ENCODE data around the gene GALNT17.

Gene GALNT17

DNA sequence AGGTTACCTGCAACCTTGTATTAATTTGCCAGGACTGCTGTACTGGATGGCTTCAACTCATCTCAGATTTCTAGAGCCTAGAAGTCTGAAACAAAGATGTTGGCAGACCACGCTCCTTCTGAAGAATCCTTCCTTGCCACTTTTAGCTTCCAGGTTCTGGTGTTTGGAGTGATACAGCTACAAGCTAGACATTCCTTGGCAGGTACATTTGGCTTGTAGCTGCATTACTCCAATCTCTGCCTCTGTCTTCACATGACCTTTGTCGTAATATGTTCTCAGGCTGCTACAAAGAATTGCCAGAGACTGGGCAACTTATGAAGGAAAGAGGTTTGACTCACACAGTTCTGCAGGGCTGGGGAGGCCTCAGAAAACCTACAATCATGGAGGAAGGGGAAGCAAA, 146.3 kb downstream of the GALNT17 start:
- Histone ChIP-seq H3K79me2 (ENCODE audit: insufficient read depth, low read length) (no peaks in the 10 kb centered on the region), H2AFZ (ENCODE audit: low read length) (no peak overlapping the region), H3K4me3 (ENCODE audit: low read length, poor library complexity, severe bottlenecking) (no peak overlapping the region), H3K9me3 (ENCODE audit: insufficient read depth, low read depth, low read length) (peaks cover 4% of the 10 kb centered on the region; the same call in 1 of the 2 replicates), H3F3A (ENCODE audit: low read depth) (no peaks in the 10 kb centered on the region), H4K20me1 (ENCODE audit: insufficient read depth, low read length, poor library complexity, severe bottlenecking) (no peaks in the 10 kb centered on the region), H3K9ac (ENCODE audit: low read depth, low read length, poor library complexity, severe bottlenecking) (no peak overlapping the region), H3K9me2 (replicated peaks; ENCODE audit: low read depth, low read length) (no peaks in the 10 kb centered on the region), H3K36me3 (ENCODE audit: insufficient read depth, low read length) (no peaks in the 10 kb centered on the region), H3K4me1 (ENCODE audit: insufficient read depth, low read length, poor library complexity, severe bottlenecking) (no peaks in the 10 kb centered on the region), H3K27me3 (ENCODE audit: insufficient read depth, low read length, poor library complexity, severe bottlenecking) (no peaks in the 10 kb centered on the region), H3K4me2 (ENCODE audit: low read depth, low read length, poor library complexity, severe bottlenecking) (no peak overlapping the region)
- no peak for TF ChIP-seq EZH2phosphoT487 (IDR thresholded peaks at IDR 0.05; ENCODE audit: borderline replicate concordance)
- TF ChIP-seq, protein P1, sequence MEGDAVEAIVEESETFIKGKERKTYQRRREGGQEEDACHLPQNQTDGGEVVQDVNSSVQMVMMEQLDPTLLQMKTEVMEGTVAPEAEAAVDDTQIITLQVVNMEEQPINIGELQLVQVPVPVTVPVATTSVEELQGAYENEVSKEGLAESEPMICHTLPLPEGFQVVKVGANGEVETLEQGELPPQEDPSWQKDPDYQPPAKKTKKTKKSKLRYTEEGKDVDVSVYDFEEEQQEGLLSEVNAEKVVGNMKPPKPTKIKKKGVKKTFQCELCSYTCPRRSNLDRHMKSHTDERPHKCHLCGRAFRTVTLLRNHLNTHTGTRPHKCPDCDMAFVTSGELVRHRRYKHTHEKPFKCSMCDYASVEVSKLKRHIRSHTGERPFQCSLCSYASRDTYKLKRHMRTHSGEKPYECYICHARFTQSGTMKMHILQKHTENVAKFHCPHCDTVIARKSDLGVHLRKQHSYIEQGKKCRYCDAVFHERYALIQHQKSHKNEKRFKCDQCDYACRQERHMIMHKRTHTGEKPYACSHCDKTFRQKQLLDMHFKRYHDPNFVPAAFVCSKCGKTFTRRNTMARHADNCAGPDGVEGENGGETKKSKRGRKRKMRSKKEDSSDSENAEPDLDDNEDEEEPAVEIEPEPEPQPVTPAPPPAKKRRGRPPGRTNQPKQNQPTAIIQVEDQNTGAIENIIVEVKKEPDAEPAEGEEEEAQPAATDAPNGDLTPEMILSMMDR (conservative IDR thresholded peaks at IDR 0.05; ENCODE audit: low read length): no peak

DNA sequence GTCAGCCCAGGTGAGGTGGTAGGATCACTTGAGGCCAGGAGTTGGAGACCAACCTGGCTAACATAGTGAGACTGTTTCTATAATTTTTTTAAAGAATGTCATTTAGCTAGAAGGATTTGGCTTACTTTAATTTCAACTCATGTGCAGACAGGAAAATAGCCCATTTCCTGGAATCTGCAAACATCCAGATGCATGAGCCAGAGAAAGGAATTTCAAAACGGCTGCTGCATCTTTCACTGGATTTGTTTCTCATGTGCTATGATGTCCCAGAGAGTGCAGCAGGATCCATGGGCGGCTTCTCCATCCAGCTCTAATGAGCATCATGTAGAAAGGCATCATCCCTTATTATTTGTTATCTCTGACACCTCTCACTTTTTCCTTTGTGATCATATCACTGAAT, 149.3 kb downstream of the GALNT17 start:
- no peak overlapping the region for H3K4me3 ChIP-seq (ENCODE audit: low read length, poor library complexity, severe bottlenecking)
- no peak overlapping the region for H3K9ac ChIP-seq (ENCODE audit: low read depth, low read length, poor library complexity, severe bottlenecking)
- no peaks in the 10 kb centered on the region for H3F3A ChIP-seq (ENCODE audit: low read depth)
- no peak for TF ChIP-seq EZH2phosphoT487 (IDR thresholded peaks at IDR 0.05; ENCODE audit: borderline replicate concordance)
- TF ChIP-seq, protein P1 (conservative IDR thresholded peaks at IDR 0.05; ENCODE audit: low read length): no peak
- H3K4me1 ChIP-seq (ENCODE audit: insufficient read depth, low read length, poor library complexity, severe bottlenecking): no peaks in the 10 kb centered on the region
- no peak overlapping the region for H2AFZ ChIP-seq (ENCODE audit: low read length)
- H3K79me2 ChIP-seq (ENCODE audit: insufficient read depth, low read length): no peaks in the 10 kb centered on the region
- H3K9me3 ChIP-seq (ENCODE audit: insufficient read depth, low read depth, low read length): peaks cover 9% of the 10 kb centered on the region; the same call in 1 of the 2 replicates
- H3K27me3 ChIP-seq (ENCODE audit: insufficient read depth, low read length, poor library complexity, severe bottlenecking): no peaks in the 10 kb centered on the region
- no peaks in the 10 kb centered on the region for H4K20me1 ChIP-seq (ENCODE audit: insufficient read depth, low read length, poor library complexity, severe bottlenecking)
- H3K36me3 ChIP-seq (ENCODE audit: insufficient read depth, low read length): no peaks in the 10 kb centered on the region
- no peak overlapping the region for H3K4me2 ChIP-seq (ENCODE audit: low read depth, low read length, poor library complexity, severe bottlenecking)
- H3K9me2 ChIP-seq (replicated peaks; ENCODE audit: low read depth, low read length): no peaks in the 10 kb centered on the region

DNA sequence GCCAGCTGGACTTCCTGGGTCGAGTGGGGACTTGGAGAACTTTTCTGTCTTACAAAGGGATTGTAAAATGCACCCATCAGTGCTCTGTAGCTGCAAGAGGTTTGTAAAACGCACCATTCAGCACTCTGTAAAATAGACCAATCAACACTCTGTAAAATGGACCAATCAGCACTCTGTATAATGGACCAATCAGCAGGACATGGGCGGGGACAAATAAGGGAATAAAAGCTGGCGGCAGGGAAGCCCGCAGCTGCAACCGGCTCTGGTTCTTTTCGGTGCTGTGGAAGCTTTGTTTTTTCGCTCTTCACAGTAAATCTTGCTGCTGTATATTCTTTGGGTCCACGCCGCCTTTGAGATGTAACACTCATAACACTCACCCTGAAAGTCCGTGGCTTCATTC, 151.9 kb downstream of the GALNT17 start:
- Histone ChIP-seq H3K9ac (ENCODE audit: low read depth, low read length, poor library complexity, severe bottlenecking) (no peak overlapping the region), H3K4me1 (ENCODE audit: insufficient read depth, low read length, poor library complexity, severe bottlenecking) (no peaks in the 10 kb centered on the region), H4K20me1 (ENCODE audit: insufficient read depth, low read length, poor library complexity, severe bottlenecking) (no peaks in the 10 kb centered on the region), H2AFZ (ENCODE audit: low read length) (no peak overlapping the region), H3K36me3 (ENCODE audit: insufficient read depth, low read length) (no peaks in the 10 kb centered on the region), H3K4me2 (ENCODE audit: low read depth, low read length, poor library complexity, severe bottlenecking) (no peak overlapping the region), H3K79me2 (ENCODE audit: insufficient read depth, low read length) (no peaks in the 10 kb centered on the region), H3K27me3 (ENCODE audit: insufficient read depth, low read length, poor library complexity, severe bottlenecking) (no peaks in the 10 kb centered on the region), H3K9me3 (ENCODE audit: insufficient read depth, low read depth, low read length) (peaks cover 11% of the 10 kb centered on the region; the same call in 1 of the 2 replicates), H3K4me3 (ENCODE audit: low read length, poor library complexity, severe bottlenecking) (no peak overlapping the region), H3K9me2 (replicated peaks; ENCODE audit: low read depth, low read length) (no peaks in the 10 kb centered on the region), H3F3A (ENCODE audit: low read depth) (no peaks in the 10 kb centered on the region)
- TF ChIP-seq EZH2phosphoT487 (IDR thresholded peaks at IDR 0.05; ENCODE audit: borderline replicate concordance): no peak
- TF ChIP-seq, protein P1 (conservative IDR thresholded peaks at IDR 0.05; ENCODE audit: low read length): no peak

All from Loucy (cell line).